Measurements from ENCODE around the gene CNTN4.

DNA sequence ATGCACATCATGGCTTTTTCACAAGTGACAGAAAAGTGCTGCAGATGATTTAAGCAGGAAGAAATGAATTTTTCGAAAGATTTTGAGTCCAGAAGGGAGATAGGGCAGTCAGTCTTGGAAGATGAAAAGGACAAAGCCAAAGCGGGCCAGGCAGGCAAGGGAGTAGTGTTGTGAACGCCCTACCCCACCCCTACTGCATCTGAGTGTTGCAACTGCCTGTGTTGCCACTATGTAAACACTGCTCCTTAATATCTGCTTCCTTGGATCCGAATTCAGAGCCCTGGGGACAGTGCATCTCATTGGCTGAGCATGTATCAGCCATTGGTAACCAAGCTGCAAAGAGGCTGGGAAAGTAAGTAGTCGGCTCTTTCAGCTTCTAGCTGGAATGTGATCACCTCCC is 39.0 kb downstream of the CNTN4 start:
- TF ChIP-seq, protein P1, sequence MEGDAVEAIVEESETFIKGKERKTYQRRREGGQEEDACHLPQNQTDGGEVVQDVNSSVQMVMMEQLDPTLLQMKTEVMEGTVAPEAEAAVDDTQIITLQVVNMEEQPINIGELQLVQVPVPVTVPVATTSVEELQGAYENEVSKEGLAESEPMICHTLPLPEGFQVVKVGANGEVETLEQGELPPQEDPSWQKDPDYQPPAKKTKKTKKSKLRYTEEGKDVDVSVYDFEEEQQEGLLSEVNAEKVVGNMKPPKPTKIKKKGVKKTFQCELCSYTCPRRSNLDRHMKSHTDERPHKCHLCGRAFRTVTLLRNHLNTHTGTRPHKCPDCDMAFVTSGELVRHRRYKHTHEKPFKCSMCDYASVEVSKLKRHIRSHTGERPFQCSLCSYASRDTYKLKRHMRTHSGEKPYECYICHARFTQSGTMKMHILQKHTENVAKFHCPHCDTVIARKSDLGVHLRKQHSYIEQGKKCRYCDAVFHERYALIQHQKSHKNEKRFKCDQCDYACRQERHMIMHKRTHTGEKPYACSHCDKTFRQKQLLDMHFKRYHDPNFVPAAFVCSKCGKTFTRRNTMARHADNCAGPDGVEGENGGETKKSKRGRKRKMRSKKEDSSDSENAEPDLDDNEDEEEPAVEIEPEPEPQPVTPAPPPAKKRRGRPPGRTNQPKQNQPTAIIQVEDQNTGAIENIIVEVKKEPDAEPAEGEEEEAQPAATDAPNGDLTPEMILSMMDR (IDR thresholded peaks at IDR 0.05; ENCODE audit: insufficient read depth, low read depth, low read length) = no peak
- TF ChIP-seq EZH2 (IDR thresholded peaks at IDR 0.05; ENCODE audit: insufficient read depth, low read length) = no peak
